Measurements from ENCODE around the gene KLHDC10. TPM values are rescaled to one million over a fixed set of nuclear protein-coding genes. Genes with fewer than 3 reads are reported as not detected.

KLHDC10 gene
- total RNA-seq, 2 donors from 2014 or later, result 18.7 to 34.7 TPM

GRCh38 chr7:130141161-130141883 is 71.0 kb downstream of the KLHDC10 start:
- DNase-seq (ENCODE audit: low spot score), result peak; percentile 74

GRCh38 chr7:130141884-130142653 is 71.7 kb downstream of the KLHDC10 start:
- no peaks in the 10 kb centered on the region for H3K36me3 ChIP-seq
- intact Hi-C loops (cut with DNase I), result no loop called here
- no peak for TF ChIP-seq POLR2AphosphoS5 (IDR thresholded peaks at IDR 0.05)
- TF ChIP-seq POLR2A (IDR thresholded peaks at IDR 0.05), result no peak
- no peak for TF ChIP-seq CTCF (IDR thresholded peaks at IDR 0.05)
- peaks cover 4% of the 10 kb centered on the region for H3K4me1 ChIP-seq (replicated peaks)
- H3K4me3 ChIP-seq, result peak overlapping the region; percentile 46 to 53
- H3K27ac ChIP-seq, result peak overlapping the region; percentile 72 to 75
- no peaks in the 10 kb centered on the region for H3K9me3 ChIP-seq
- no peak for DNase-seq (ENCODE audit: low spot score)
- no peaks in the 10 kb centered on the region for H3K27me3 ChIP-seq (replicated peaks; ENCODE audit: insufficient read depth)
- WGBS, result 58% methylated on average over 17 of the region's 17 CpGs

More at GRCh38 chr7:130141161-130141883, 71.0 kb downstream of the KLHDC10 start:
- no peaks in the 10 kb centered on the region for H3K27me3 ChIP-seq (replicated peaks; ENCODE audit: insufficient read depth)
- peaks cover 4% of the 10 kb centered on the region for H3K4me1 ChIP-seq (replicated peaks)
- no peaks in the 10 kb centered on the region for H3K9me3 ChIP-seq
- H3K36me3 ChIP-seq, result no peaks in the 10 kb centered on the region
- intact Hi-C loops (cut with DNase I), result no loop called here
- peak overlapping the region; percentile 46 to 53 for H3K4me3 ChIP-seq
- peak overlapping the region; percentile 72 to 75 for H3K27ac ChIP-seq
- no peak for TF ChIP-seq CTCF (IDR thresholded peaks at IDR 0.05)
- TF ChIP-seq POLR2A (IDR thresholded peaks at IDR 0.05), result peak; percentile 43
- peak; percentile 77 for TF ChIP-seq POLR2AphosphoS5 (IDR thresholded peaks at IDR 0.05)
- WGBS, result 9% methylated on average over 33 of the region's 39 CpGs

GRCh38 chr7:130142654-130143333 is 72.5 kb downstream of the KLHDC10 start:
- H3K36me3 ChIP-seq, result no peaks in the 10 kb centered on the region
- no peaks in the 10 kb centered on the region for H3K9me3 ChIP-seq
- 92% methylated on average over 14 of the region's 14 CpGs for WGBS
- DNase-seq (ENCODE audit: low spot score), result no peak
- peaks cover 4% of the 10 kb centered on the region for H3K4me1 ChIP-seq (replicated peaks)
- H3K4me3 ChIP-seq, result no peak overlapping the region
- TF ChIP-seq POLR2A (IDR thresholded peaks at IDR 0.05) (no peak), POLR2AphosphoS5 (IDR thresholded peaks at IDR 0.05) (no peak), CTCF (IDR thresholded peaks at IDR 0.05) (no peak)
- H3K27me3 ChIP-seq (replicated peaks; ENCODE audit: insufficient read depth), result no peaks in the 10 kb centered on the region
- no peak overlapping the region for H3K27ac ChIP-seq
- intact Hi-C loops (cut with DNase I), result no loop called here

- WGBS, result 97% methylated on average over 5 of the region's 5 CpGs
- H3K27me3 ChIP-seq (replicated peaks; ENCODE audit: insufficient read depth), result no peaks in the 10 kb centered on the region
- H3K36me3 ChIP-seq, result no peaks in the 10 kb centered on the region
- no peak overlapping the region for H3K27ac ChIP-seq
- peaks cover 4% of the 10 kb centered on the region for H3K4me1 ChIP-seq (replicated peaks)
- intact Hi-C loops (cut with DNase I), result no loop called here
- H3K9me3 ChIP-seq, result no peaks in the 10 kb centered on the region
- no peak for DNase-seq (ENCODE audit: low spot score)
- TF ChIP-seq POLR2AphosphoS5 (IDR thresholded peaks at IDR 0.05) (no peak), CTCF (IDR thresholded peaks at IDR 0.05) (no peak), POLR2A (IDR thresholded peaks at IDR 0.05) (no peak)
- H3K4me3 ChIP-seq, result no peak overlapping the region
These were observed 73.0 kb downstream of the KLHDC10 start for GRCh38 chr7:130143334-130143732.

Measured in prostate gland (tissue), 2 donors.